Activated T-cell treated with anti-CD3 and anti-CD28 coated beads for 48 hours (primary cell): Measurements from ENCODE around the gene HLF.

Experiments used
- DNase-seq: peaks from one replicate; pipeline ENCODE4 v3.0.0-alpha.2; 2020; ENCODE audit warnings: low read depth

Gene HLF

GRCh38 chr17:55274355-55275255 is 9.8 kb downstream of the HLF start:
- DNase-seq, result no peak

- DNase-seq, result no peak
Measured at GRCh38 chr17:55275894-55276804, 11.4 kb downstream of the HLF start.

- DNase-seq, result no peak
Measured at GRCh38 chr17:55278173-55278961, 13.6 kb downstream of the HLF start.

DNA sequence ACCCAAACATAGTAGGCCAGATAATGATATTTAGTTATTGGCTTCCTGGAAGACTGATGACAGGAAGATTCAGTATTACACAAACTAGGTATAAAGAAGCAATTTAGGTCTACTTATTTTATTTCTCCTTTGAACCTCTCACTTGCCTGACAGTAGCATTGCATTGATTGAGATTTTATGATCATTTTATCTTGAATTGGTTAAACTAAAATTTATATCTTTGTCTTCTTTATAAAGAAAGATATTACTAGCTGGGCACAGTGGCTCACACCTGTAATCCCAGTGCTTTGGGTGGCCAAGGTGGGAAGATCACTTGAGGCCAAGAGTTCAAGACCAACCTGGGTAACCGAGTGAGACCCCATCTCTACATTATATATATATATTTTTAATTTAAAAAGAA is 14.4 kb downstream of the HLF start:
- DNase-seq, result no peak

- DNase-seq, result no peak
Measured at GRCh38 chr17:55279788-55280187, 15.0 kb downstream of the HLF start.

DNA sequence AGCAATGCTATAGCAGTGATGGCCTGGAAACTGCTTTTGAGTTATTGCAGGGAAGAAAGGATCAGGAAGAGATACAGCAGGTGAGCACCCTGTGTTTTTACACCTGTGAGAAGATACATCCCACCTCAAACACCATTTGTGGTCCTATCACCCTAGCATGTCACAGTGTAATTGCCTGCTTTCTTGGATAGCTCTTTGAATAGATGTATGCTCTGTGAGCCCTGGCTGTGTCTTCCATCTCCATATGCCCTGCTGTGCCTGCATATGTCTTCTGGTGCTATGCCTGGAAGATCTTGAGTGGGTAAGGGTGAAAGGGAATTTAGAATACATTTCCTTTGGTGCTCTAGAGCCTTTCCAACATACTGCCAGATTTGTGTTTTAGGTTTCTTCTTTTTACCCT is 15.5 kb downstream of the HLF start:
- DNase-seq, result no peak

GRCh38 chr17:55281649-55282378 is 17.1 kb downstream of the HLF start:
- no peak for DNase-seq

GRCh38 chr17:55282379-55282702 is 17.6 kb downstream of the HLF start:
- DNase-seq, result no peak

DNA sequence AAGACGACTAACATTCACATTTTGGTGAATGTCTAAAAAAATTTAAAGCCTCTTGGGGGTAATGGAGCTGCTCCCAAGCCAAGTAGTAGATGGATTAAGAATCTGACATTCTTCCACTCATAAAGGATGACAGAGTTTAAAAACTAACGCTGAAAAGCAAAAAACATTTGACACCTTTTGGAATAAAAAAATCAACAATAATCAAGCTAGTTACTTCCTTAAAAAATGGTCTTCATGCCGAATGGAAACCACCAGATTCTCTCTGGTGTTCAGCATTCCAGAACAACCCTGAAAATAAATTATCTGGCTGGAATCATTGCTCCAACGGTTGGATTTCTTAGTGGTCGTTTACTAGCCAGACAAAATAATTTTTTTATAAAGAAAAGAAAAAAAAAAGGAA is 18.0 kb downstream of the HLF start:
- DNase-seq, result no peak

DNA sequence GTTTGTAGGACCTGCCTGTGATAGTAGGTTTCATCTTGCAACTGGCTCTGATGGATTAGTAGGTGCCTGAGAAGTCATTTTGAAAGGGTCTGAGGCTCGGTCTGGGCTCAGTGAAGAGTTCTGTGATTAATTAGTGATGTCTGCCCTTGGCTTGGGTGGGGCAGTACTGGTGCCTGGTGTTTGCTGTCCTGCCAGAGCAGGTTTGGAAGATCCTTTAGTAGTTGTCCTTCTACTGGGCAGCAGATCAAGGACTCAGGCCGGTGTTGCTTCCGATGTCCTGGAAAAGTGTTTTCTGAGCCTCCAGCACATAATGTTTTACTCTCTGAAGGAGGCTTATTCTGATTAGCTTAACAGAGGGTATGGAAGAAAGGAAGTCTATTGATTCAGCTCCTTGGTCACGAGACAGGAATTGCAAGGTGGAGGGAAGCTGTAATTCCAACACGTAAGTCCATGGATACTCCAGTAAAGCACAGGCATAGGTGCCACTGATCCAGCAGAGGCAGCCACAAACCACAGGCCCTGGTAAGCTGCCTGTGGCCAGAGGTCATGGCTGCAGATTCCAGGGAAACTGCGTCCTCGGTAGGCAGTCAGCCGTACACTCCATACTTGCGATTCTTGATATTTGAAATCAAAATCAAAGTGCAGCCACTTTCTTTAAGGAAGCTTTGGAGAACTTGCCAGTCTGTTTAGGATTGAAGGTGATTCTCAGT is 18.7 kb downstream of the HLF start:
- DNase-seq, result no peak

- DNase-seq, result no peak
Measured at GRCh38 chr17:55284001-55284884, 19.5 kb downstream of the HLF start.

GRCh38 chr17:55284944-55285339 is 20.2 kb downstream of the HLF start:
- DNase-seq, result no peak

DNA sequence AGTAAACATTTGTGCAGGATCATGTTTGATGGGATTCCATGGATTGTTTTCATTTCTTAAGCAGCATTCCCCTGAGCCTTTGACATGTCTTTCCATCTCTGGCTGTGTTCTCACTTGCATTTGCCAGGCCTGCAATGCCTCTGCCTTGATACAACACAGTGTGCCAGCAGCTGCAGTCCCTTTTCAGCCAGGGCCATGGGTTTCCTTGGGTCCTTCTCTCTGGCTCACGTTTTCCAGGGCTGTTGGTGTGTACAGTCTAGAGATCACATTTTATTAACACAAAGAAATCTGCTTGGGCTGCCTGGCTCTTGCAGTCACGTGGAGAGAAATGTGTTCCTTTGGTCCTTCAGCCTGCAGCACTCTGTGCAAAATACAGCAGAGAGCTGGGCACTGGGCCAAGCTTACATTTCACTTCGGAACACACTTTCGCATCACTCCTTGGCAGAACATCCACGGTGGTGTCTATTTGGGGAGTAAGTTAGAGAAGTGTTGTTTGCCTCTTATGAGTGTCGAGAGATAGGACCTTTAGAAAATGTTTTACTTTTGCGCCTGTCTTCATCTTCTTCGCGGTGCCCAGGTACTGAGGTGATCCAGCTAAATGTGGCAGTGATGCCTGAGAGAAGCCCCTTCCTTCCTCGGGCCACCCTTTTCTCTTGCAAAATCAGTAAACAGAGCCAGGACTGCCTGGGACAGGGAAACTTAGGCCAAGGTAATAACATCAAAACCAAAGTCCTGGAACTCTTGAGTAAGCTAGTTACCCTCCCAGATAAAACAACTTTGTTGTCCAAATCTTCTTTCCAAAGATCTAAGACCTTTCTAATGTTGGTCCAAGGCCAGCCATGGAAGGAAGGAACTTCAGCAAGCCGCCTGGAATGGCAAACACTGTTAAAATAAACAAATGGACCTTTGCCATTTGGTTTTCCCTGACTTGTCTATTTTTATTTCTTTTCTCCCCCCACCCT is 20.9 kb downstream of the HLF start:
- DNase-seq, result no peak

DNA sequence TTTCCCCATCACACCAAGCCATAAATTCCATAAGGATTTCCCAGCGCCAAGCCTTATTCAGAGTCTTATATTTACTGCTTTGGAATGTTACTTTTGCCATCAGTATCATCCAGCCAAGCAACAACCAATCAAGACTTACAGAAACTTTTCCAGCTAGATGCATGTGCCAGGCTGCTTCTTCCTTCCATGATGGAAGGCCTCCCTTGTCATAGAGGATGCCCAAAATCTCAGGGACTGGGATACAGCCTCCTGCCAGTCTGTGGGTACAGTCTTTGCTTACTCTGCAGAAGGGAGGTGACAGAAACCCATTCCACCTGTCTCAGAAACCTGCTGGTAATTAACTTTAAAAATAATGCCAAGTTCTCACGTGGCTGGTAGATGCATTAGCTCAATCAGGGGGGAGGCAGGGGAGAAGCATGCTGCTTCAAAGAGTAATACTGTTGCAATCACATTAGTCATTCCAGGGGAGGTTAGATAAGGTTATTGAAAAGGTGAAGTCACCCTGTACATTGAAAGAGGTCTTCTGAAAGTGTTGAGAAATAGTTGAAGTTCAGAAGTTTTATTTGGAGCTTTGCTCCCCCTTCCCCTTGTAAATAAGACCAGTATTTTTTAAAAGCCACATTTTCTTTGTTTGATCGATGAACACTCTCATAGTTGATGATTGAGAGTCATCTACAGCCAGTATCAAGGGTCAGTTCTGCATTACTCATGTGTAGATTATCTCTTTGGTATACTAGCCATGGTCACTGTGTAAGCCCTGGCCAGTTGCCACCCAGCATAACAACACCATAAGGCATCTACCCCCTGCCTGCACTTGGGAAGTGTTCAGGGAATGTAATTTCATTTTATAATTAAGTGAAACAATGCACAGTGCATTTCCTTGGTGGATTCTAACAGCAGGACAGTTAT is 22.2 kb downstream of the HLF start:
- DNase-seq, result no peak

DNA sequence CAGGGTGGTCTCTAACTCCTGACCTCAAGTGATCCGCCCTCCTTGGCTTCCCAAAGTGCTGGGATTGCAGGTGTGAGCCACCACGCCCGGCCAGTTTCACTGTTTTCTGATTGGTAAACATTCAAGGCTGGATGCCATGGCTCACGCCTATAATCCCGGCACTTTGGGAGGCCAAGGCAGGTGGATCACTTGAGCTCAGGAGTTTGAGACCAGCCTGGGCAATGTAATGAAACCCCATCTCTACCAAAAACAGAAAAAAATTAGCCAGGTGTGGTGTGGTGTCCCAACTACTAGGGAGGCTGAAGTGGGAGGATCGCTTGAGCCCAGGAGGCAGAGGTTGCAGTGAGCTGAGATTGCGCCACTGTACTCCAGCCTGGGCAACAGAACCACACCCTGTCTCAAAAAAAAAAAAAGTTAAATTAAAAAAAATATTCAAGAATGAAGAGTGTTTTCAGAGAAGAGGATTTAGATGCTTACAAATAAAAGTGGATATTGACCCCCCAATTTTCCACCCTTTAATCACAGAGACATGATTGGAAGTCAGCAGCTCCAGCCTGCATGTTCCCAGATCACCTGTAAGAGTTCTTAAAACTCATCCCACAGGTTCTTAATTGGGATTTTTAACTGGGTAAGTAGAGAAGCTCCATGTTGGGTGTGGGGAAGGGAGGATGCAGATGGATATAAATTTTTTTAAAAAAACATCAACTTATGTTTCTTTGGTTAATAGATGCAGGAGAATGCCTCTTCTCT is 23.8 kb downstream of the HLF start:
- DNase-seq, result no peak

DNA sequence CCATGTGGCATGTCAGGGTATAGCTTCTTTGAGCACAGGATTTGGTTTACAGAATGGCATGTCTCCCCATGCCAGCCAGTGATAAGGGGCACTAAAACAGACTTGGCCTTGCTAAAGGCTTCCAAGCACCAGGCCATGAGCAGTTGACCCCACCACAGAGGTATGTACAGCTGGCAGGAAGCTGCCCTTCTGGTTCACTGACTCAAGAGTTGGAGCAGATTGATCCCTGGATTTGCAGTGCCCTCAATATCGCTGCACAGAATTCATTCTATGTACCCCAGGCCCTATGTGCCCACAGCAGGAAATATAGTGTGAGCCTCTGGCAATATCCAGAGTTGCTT is 24.3 kb downstream of the HLF start:
- DNase-seq, result no peak

DNA sequence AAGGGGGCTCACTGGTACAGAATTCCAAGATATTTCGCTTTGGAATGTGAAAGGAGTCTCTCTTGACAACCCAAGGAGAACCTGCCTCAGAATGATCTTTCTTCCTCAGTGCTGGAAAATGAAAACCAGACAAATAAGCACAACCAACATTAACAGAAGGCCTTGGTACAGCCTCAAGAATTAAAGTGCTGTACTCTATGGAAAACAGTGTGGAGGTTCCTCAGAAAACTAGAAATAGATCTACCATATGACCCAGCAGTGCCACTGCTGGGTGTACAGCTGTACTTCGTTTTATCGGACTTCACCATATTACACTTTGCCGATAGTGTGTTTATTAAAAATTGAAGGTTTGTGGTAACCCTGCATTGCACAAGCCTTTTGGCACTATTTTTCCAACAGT is 25.2 kb downstream of the HLF start:
- DNase-seq, result no peak
